Osteocyte (in vitro differentiated cells): ENCODE data around the gene ZYG11A. TPM values are rescaled to one million over a fixed set of nuclear protein-coding genes. Genes with fewer than 3 reads are reported as not detected.

Experiments used
- DNase-seq: peaks from one replicate; pipeline ENCODE4 v3.0.0; 2021; ENCODE audit warnings: mixed read lengths; ENCODE audit not compliant: unreplicated experiment; ENCODE audit errors: extremely low spot score
- H3K27ac Mint-ChIP-seq: one replicate; pipeline ENCODE4 v1.8.0; 2021; ENCODE audit warnings: mild to moderate bottlenecking, mixed read lengths; ENCODE audit not compliant: unreplicated experiment
- H3K27me3 Mint-ChIP-seq: one replicate; pipeline ENCODE4 v1.8.0; 2021; ENCODE audit warnings: mixed read lengths; ENCODE audit not compliant: unreplicated experiment
- H3K36me3 Mint-ChIP-seq: one replicate; pipeline ENCODE4 v1.8.0; 2021; ENCODE audit warnings: mixed read lengths; ENCODE audit not compliant: unreplicated experiment
- H3K4me1 Mint-ChIP-seq: one replicate; pipeline ENCODE4 v1.8.0; 2021; ENCODE audit warnings: mixed read lengths; ENCODE audit not compliant: unreplicated experiment
- H3K4me3 Mint-ChIP-seq: one replicate; pipeline ENCODE4 v1.8.0; 2021; ENCODE audit warnings: mild to moderate bottlenecking, moderate library complexity, mixed read lengths; ENCODE audit not compliant: unreplicated experiment
- H3K9me3 Mint-ChIP-seq: one replicate; pipeline ENCODE4 v1.8.0; 2021; ENCODE audit warnings: mixed read lengths; ENCODE audit not compliant: unreplicated experiment
- CTCF ChIP-seq: fragments of 200-600 bp; sonication (generic); IDR thresholded peaks from 2 replicates; pipeline ENCODE4 v1.5.0; 2021; ENCODE audit warnings: antibody characterized with exemption, mild to moderate bottlenecking, moderate library complexity
- total RNA-seq: library from RNA; stranded (reverse); gene quantifications from 2 replicates; pipeline ENCODE4 v1.2.1, GENCODE V29; 2021

ZYG11A gene
- total RNA-seq, 1 donor from 2014 or later = 0.30 TPM

- peaks cover 17% of the 10 kb centered on the region for H3K27me3 Mint-ChIP-seq
- H3K9me3 Mint-ChIP-seq = no peaks in the 10 kb centered on the region
- DNase-seq = no peak
- no peak for TF ChIP-seq CTCF
- H3K4me3 Mint-ChIP-seq = no peak overlapping the region
- peaks cover 19% of the 10 kb centered on the region for H3K4me1 Mint-ChIP-seq
- peaks cover 3% of the 10 kb centered on the region for H3K36me3 Mint-ChIP-seq
- no peak overlapping the region for H3K27ac Mint-ChIP-seq
Observed at GRCh38 chr1:52925571-52926005, 83.0 kb downstream of the ZYG11A start.

DNA sequence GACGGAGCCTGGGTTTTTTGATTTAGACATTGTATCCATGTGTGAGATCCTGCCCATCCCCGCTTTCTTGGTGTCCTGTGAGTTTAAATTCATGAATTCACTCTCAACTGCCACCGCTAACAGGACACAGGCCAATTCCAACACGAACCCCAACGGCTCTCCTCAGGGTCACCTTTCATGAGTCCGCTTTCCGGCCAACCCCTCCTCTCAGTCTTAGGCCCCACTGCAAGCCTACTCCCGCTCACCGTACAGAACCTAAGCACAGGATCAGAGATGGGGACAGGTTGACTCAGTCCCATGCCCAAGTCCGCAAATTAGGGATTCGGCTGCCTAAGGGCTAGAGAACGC, 84.3 kb downstream of the ZYG11A start:
- Mint-ChIP-seq H3K9me3 (no peaks in the 10 kb centered on the region), H3K27me3 (peaks cover 14% of the 10 kb centered on the region), H3K4me3 (peak overlapping the region; percentile 74), H3K36me3 (peaks cover 3% of the 10 kb centered on the region), H3K4me1 (peaks cover 17% of the 10 kb centered on the region), H3K27ac (no peak overlapping the region)
- no peak for TF ChIP-seq CTCF
- DNase-seq = no peak

DNA sequence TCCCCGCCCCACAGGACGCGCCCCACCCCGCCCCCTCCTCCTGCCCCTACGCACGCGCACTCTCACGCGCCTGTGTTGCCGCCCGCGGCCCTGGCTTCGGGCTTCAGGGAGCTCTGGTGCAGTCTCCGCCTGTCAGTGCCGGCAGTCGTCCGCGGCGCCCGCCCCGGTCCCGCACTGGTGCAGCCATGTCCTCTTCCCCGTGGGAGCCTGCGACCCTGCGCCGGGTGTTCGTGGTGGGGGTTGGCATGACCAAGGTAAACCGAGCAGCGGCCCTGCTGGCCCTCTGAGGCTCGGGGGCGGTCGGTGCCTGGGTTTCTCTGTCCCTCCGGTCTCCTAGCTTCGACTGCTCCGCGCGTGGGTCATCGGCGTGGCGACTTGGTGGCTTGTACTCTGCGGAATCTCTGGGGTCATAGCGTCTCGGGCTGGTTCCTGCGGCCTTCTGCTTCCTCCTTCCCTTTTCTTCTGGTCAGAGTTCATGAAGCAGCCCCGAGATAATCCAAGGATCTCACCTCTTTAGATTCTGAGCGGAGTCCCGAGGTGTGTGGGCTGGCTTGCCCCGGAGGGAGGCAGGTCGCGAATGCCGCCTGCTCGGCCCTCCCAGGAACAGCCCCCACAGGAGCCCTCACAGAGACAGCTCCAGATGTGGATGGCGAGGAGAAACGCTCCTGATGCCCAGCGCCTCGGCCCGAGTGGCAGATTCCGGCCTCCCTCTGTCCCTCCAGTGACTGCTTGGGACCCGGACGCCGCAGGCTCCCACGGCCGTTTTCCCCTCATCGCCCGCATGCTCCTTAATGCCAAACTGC, 84.9 kb downstream of the ZYG11A start, which contains the start of gene SCP2:
Gene SCP2, plus strand, starts transcription at position 65 of the 803 bp plus-strand sequence. Its CDS starts 121 bp downstream, at position 186.
- Mint-ChIP-seq H3K27ac (peak within 1 kb of the TSS; percentile 11), H3K4me3 (peak within 1 kb of the TSS; percentile 74), H3K4me1 (peaks cover 17% of the 10 kb centered on the region), H3K9me3 (no peaks in the 10 kb centered on the region), H3K36me3 (peaks cover 3% of the 10 kb centered on the region), H3K27me3 (peaks cover 13% of the 10 kb centered on the region)
- peak; percentile 89 for DNase-seq
- TF ChIP-seq CTCF = no peak

GRCh38 chr1:52928015-52928404, 85.5 kb downstream of the ZYG11A start:
- peaks cover 9% of the 10 kb centered on the region for H3K27me3 Mint-ChIP-seq
- H3K36me3 Mint-ChIP-seq = peaks cover 3% of the 10 kb centered on the region
- no peak for TF ChIP-seq CTCF
- H3K27ac Mint-ChIP-seq = peak overlapping the region; percentile 11
- no peak for DNase-seq
- H3K9me3 Mint-ChIP-seq = no peaks in the 10 kb centered on the region
- H3K4me3 Mint-ChIP-seq = peak overlapping the region; percentile 74
- H3K4me1 Mint-ChIP-seq = peaks cover 17% of the 10 kb centered on the region

DNA sequence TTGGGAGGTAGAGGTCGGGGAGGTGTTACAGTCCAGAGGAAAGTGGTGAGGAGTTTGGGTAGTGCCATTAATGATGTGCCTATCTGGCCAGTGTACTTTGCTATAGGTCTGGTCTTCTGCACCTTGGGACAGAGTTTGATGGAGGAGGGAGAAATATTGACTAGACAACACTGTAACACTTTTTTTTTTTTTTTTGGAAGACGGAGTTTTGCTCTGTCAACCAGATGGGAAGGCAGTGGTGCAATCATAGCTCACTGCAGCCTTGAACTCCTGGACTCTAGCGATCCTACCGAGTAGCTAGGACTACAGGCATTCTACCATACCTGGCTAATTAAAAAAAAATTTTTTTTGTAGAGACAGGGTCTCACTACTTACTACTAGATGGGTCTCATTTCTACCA, 86.5 kb downstream of the ZYG11A start:
- no peak overlapping the region for H3K4me3 Mint-ChIP-seq
- TF ChIP-seq CTCF = no peak
- peaks cover 17% of the 10 kb centered on the region for H3K4me1 Mint-ChIP-seq

More for the DNA sequence above, 86.5 kb downstream of the ZYG11A start:
- H3K27me3 Mint-ChIP-seq = peaks cover 5% of the 10 kb centered on the region
- no peak for DNase-seq
- peaks cover 3% of the 10 kb centered on the region for H3K36me3 Mint-ChIP-seq
- no peaks in the 10 kb centered on the region for H3K9me3 Mint-ChIP-seq
- H3K27ac Mint-ChIP-seq = no peak overlapping the region
